GM18517 (cell line): ENCODE results near the gene RNF217.

Experiments used
- ATAC-seq: cut with Tn5 transposase; IDR thresholded peaks from one replicate; pipeline ENCODE4 v1.9.1; 2021; ENCODE audit warnings: mild to moderate bottlenecking, moderate library complexity; ENCODE audit not compliant: unreplicated experiment

Gene RNF217

GRCh38 chr6:124987999-124988591, 25.9 kb downstream of the RNF217 start:
- no peak for ATAC-seq

DNA sequence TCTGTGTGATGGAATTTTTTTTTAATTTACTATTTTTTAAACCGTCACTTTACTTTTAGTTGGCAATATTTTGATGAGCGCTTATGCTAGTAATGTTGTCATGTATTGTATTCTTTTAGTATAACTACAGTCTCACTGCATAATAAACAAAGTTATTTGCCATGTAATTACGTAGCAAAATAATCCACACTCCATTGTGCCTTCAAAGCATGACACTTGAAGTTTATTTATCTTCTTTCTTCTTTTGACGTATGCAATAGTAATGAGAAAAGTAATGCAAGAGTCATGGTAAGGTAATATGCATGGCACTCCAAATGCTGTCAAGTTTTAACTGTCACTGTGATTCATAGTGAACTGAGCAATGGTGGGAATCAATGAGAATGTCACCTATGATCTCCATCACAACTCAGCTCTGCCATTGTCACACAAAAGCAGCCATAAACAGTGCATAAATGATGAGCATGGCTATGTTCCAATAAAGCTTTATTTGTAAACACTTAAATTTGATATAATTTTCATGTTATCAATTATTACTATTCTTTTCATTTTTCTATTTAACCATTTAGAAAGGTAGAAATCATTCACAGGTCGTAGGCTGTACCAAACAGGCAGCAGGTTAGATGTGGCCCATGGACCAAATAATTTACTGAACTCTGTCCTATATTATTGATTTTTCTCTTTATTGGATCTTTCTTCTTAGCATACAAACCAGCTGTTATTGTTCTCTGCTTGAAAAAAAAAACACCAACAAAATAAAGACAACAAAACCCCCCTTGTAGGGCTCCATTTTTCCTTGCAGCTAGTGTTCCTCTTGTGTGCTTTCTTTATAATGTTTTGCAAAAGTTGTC, 27.1 kb downstream of the RNF217 start:
- ATAC-seq, result no peak

- no peak for ATAC-seq
These were observed 28.8 kb downstream of the RNF217 start for GRCh38 chr6:124990988-124991387.

DNA sequence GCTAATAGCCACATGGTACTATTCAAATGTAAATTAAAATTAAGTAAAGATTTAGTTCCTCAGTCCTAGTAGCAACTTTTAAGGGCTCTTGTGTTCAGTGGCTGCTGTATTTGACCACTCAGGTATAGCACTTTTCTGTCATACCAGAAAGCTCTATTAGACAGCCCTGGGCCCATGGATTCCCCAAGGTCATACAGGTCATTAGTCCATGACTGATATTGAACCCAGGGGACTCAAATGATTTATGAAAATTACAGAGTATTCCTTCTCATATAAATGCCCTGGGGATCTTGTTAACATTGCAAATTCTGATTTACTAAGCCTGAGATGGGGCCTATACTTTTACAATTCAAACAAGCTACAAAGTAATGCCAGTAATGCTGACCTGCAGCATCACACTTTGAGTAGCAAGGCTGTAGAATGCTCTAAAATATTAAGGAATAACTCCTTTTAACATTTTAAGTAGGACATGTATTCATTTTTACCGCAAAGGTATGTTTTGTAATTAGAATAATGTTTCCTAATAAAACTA, 29.6 kb downstream of the RNF217 start:
- ATAC-seq, result no peak

GRCh38 chr6:124993327-124993726, 31.1 kb downstream of the RNF217 start:
- ATAC-seq, result no peak

GRCh38 chr6:124994648-124995047, 32.4 kb downstream of the RNF217 start:
- no peak for ATAC-seq

- no peak for ATAC-seq
These were observed 32.9 kb downstream of the RNF217 start for GRCh38 chr6:124995131-124995530.

DNA sequence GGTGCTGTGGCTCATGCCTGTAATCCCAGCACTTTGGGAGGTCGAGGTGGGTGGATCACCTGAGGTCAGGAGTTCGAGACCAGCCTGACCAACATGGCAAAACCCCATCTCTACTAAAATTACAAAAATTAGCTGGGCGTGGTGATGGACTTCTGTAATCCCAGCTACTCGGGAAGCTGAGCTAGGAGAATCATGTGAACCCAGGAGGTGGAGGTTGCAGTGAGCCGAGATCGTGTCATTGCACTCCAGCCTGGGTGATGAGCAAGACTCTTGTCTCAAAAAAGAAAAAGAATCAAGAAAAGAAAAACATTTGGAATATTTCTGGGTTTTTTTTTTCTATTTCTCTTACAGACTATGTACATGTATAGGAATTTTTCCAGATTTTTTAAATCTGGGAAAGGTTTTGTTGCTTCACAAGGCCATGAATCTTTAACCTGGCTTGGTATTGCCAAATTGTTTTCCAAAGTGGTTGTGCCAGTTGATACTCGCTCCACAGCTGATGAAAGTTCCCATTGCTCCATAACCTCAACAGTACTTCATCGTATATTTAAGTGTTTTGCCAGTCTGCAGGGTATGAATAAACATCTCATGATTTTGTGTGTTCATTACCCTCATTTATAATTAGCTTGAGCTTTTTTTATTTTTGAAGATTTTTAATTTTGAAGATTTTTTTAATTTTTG, 33.5 kb downstream of the RNF217 start:
- ATAC-seq, result no peak

DNA sequence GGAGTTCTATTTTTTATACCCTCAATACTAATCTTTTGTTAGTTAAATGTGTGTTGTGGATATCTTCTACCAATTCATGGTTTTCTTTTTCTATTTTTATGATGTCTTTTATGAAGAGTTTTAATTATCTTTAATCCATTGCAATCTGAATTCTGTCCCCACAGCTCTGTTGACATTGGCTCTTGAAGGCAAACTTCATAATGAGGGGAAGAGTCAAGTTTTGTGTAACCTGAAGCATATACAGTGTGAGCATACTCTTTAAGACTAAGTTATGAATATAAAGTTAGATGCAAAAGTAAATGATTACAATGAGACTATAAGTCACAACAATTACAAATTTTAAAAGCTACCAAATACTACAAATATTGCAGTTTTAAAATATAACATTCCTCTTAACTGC, 34.2 kb downstream of the RNF217 start:
- no peak for ATAC-seq

DNA sequence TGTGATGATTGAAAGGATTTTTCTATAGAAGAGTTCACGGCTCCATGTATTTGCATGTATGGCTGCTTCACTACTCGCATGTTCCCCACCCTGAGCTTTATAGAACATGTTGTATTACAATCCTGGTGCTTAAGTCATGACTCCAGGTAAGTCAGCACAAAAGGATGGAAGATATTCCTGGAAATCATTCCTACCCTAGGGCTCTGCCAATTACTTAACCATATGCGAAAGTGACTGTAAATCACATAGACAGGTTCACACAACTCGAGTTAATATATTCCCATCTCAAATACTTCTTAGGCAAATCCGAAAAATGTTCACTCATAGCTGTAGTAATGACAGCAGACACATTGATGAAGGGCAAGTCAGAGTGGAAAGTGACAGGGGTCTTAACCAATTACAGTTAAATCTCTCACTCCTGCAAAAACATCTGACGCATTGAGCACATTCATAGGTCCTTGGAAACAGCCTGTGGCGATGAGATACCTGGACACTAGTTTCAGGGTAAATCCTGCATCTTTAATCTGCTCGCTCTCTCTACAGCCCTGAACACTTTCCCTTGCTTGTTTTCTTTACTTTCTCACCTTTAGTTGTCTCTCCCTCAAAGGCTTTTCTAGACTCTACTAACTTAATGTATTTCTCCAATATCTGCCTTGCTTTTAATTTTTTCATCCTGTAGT, 35.1 kb downstream of the RNF217 start:
- no peak for ATAC-seq

GRCh38 chr6:124999105-124999764, 37.0 kb downstream of the RNF217 start:
- ATAC-seq, result no peak

DNA sequence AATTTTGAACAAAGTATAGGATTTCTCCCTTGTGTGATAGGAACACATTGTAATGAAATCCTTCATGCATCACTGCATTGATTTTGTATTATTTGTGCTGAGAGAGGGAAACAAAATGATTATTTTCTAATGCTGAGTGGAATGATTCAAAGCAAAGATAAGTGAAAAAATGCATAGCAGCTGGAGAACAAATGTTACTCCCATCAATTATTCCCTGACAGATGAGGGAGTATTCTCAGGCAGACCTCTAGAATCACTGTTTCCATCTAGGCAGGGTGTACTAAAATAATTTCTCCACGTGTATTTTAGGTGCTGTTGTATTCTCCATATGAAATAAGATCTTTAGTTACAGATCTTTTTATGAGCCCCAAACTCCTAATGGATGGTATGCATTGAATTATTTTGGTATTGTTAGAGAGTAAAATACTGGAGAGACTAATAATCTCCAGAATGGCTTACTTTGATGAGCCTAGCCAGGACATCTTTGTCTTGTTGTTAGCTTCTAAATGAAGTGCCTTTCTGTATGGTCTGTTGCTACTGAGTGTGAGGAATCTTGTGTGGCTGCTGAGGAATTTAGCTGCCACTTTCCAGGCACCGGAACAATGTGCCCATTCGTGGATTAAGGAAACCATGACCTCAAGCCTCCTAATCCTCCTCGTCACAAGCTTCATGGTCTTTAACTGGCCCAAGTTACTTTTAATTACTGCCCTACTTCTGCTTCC, 39.6 kb downstream of the RNF217 start:
- no peak for ATAC-seq

- ATAC-seq, result no peak
These were observed 40.1 kb downstream of the RNF217 start for GRCh38 chr6:125002406-125002741.

- no peak for ATAC-seq
These were observed 40.8 kb downstream of the RNF217 start for GRCh38 chr6:125003070-125003469.

- no peak for ATAC-seq
These were observed 42.0 kb downstream of the RNF217 start for GRCh38 chr6:125004198-125004597.

DNA sequence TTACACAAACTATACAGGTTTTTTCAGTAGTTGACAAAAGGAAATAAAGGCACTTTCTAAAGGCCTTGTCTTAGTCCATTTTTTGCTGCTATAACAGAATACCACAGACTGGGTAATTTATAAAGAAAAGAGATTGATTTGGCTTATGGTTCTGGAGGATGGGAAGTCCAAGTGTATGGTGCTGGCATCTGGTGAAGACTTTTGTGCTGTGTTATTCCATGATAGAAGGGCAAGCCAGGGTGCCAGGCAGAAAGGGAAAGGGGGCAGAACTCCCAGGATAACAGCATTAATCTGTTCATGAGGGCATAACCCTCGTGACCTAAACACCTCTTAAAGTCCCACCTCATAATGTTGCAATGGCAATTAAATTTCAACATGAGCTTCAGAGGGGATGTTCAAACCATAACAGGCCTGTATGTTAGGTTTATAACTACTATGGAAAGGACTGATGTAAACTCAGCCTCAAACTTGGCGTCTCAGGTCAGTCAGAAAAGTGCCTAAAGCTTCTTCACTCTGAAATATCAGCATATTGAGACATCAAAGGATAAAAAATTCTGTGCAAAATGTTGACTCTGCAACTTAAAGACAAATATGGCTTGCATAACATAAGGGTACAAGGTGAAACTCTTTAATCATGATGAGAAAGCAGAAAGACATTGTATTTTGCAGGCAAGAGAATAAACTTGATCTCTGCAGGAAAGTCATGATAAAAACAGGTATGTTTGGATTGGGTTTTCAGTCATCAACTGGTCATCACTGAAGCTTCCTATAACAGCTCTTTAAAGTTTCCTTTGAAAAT, 42.8 kb downstream of the RNF217 start:
- ATAC-seq, result no peak

DNA sequence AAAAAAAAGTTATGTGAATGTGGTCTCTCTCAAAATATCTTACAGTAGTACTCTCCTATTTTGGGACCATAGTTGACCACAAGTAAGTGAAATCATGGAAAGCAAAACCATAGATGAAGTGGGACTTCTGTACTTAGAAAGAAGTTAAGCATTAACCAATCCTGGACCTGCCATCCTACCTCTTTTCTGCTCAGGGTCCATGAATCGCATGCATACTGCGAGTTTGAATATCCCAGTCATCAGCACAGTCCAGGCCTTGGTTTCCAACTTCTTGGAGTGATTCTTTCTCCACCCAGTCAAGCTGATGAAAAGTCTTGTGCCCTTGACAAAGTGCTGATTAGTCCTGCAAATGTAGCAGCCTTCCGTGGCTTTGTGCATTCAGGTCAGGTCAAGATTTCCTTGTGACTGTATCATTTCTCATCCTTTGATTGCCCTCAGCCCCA, 46.0 kb downstream of the RNF217 start:
- ATAC-seq, result no peak

DNA sequence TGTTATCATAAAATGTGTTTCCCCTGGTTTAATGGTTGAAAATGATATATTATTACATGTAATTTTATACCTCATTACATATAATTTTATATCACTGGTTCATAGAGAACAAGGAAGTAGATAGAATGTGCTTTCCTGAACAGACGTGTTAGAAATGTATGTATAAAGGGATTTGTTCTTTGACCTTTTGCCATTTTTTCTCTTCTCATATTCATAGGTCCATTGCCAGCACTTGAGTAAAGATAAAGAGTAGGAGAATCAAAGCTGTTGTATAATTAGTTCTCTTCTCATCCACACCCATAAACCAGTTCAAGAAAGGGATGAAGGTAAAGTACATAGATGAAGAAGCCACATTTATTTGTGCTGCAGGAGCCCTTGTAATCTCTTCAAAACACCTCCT, 46.7 kb downstream of the RNF217 start:
- no peak for ATAC-seq

DNA sequence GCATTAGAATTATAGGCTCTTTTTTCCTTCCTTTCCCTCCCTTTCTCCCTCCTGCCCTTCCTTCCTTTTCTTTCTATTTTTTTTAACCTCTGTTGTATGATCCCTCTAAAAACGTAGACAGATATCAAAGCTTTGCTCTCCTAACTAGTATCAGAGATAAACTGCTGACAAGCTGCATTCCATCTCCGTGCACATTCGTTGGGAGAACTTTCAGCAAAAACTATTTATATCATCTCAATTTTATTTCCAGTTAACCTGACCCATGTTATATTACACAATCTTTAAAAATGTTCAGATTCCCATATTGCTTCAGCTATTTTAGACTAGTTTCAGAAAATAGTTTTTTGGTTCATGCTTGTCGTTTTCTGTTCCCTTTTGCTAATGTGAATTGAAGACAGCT, 47.3 kb downstream of the RNF217 start:
- ATAC-seq, result no peak
